T-helper 1 cell treated with Interleukin-12 subunit alpha and Interleukin-12 subunit beta and Interleukin-4 antibody, amounts not matched to agents 30 ng/mL and 1 ng/mL, for 36 hours (primary cell): Measurements from ENCODE around the gene ARSK. TPM values are rescaled to one million over a fixed set of nuclear protein-coding genes. Genes with fewer than 3 reads are reported as not detected.

ENCODE experiments used
- intact Hi-C: fragments of 100-400 bp; cut with micrococcal nuclease; formaldehyde crosslinking; loops from one replicate; pipeline ENCODE4 v1.15.1; 2024
- total RNA-seq: library from RNA; stranded (reverse); gene quantifications from 2 replicates; pipeline ENCODE4 v1.2.3, GENCODE V29; 2022

ARSK gene
- total RNA-seq, 1 donor from 2014 or later, result 4.4 TPM

- intact Hi-C loops, result loop anchor here (1.0 to 10.0 kb wide), 10 partner anchors 23 to 1290 kb away; partner anchors contain the start of genes CAST, ERAP2 and LNPEP
These were observed 89.6 kb downstream of the ARSK start for GRCh38 chr5:95644351-95645042.

- intact Hi-C loops, result loop anchor here (1.0 to 10.0 kb wide), 12 partner anchors 14 to 1537 kb away; partner anchors contain the start of genes ERAP2, LNPEP, RIOK2 and SKIC3
These were observed 91.3 kb downstream of the ARSK start for GRCh38 chr5:95646226-95646568.

DNA sequence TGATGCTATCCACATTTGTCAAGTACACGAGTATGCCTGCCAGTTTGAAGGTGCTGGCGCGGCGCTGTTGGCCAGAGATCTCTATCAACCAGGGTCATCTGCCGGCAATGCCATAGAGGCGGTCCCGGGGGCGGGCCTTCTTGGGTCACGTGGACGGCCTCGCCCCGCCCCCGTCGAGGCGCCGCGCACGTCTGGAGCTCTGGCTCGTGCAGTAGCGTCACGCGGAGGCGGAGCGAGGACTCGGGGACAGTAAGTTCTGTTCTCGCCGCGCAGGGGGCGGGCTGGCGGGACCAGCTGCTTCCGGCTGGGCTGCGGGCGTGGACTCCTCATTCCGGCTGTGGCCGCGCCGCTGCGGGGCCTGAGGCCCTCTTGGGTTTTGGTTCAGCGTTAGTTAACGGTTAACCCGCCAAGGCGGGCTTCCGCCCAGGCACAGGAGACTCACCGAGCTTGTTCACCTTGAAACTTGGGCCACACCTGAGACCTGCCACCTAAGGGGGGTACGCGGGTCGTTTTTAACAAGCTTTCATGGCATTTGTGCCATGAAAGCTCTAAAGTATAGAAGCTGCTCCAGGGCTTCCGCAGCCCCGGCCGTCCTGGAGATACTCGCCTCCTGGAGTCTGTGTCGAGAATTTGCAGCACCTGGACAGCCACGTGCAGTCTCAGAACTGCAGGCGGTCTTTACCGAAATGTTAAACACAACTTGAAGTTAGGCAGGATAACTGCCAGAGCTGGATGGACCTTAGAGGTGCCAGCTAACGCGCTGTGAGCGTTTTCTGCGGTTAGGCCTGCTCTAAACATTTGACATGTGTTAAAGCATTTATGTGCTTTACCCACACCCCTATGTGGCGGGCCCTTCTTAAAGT is 91.9 kb downstream of the ARSK start, which contains the start of gene RFESD:
RFESD (plus strand) TSS at position 209 of the 863 bp plus-strand sequence. CDS start 5,495 bp downstream, outside the sequence.
- intact Hi-C loops, result loop anchor here (1.0 to 10.0 kb wide), 13 partner anchors 14 to 1536 kb away; partner anchors contain the start of genes ERAP2, LNPEP, RIOK2 and SKIC3

DNA sequence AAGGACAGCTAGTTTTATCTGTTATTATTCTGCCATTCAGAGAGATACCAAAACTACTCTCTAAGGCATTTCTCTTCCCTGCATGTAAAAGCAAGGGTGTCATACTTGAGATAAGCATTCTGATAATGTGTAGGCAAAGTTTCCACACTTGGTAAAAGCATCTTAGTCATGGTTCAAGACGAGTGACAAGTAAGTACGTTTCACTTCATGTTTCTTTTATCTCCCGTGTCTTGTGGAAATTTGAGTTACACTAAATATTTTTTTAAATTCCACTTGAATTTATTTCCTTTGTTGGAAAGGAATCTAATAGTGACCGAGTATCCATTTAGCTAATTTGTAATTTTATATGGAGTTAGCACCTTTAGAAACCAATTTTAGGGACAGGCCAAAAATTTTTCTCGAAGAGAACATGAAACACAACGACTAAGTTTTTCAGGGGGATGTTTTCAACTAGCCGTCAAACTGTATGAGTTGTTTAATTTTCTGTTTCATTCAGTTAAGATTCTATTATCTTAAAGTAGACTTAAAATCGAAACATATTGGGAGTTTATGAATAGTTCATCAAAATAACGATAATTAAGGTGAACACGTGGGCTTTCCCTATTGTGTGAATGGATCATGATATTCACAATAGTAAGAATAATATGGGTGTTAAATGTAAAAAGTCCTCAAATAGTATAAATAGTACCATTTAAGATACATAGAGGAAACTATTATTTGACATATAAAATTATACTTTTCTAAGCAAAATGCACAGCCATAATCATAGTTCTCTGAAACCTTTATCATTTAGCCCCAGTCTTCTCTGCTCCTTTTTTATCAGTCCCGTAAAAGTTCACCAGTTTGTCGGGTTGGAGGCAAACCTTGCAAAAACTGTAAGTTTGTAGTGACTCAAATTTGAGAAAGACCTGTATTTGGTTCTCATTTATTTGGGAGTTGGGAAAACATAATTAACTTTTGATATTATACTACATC is 93.3 kb downstream of the ARSK start:
- intact Hi-C loops, result loop anchor here (1.0 to 10.0 kb wide), 8 partner anchors 16 to 1535 kb away; partner anchors contain the start of genes ERAP2, LNPEP and RIOK2

GRCh38 chr5:95649274-95649673 is 94.4 kb downstream of the ARSK start:
- intact Hi-C loops, result loop anchor here (10.0 kb wide), 4 partner anchors 686 to 1286 kb away; partner anchors contain the start of genes ERAP2 and LNPEP

DNA sequence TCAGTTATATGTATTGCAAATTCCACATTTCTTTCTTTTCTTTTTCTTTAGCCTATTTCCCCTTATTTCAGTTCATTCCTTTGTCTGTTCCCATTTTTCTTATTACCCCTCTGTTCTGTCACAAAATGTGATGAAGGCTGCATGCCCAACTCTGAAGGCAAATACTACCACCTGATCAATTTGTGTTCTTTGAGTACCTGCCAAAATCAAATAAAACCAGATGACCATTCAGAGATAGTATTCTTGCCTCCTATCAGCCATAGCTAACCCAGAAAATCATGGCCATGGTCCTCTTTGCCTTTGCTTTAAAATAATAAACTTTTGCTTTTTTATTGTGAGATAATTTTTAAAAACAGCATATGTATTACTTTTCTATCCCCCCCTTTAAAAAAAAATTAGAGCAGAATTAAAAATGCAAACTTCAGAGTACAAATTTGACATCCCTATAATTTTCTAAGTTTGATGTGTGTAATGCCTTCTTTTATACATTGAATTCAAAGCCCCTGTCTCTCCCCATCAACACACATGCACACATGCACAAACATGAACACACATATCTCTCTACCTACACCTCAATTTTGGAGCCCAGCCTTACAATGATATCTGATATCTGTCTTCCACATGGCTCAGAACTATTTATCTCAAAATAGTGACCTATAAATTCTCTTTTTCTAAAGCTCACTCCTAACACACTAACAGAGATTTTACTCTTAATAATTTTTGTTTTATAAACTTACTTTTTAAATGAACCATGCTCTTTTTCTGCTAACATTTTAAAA is 95.1 kb downstream of the ARSK start:
- intact Hi-C loops, result loop anchor here (10.0 kb wide), 4 partner anchors 685 to 1285 kb away; partner anchors contain the start of genes ERAP2 and LNPEP

DNA sequence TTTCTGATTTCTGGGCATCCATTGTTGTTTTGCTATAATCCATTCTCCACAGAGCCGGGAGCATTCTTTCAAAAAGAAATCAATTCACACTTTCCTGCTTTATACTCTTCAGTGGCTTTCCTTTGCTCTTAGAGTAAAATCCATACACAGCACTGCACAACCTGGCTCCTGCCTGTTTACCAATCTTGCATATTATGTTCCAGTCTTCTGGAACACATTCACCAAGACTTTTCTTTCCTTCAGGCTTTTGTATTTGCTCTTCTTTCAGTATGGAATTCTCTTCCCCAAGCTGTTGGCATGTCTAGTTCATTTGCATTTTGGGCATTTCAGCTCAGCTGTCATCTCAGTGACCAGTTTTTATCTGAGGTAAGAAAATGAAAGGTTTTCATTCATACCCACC is 97.9 kb downstream of the ARSK start:
- intact Hi-C loops, result no loop called here

- intact Hi-C loops, result no loop called here
These were observed 99.3 kb downstream of the ARSK start for GRCh38 chr5:95654196-95654595.

Other genes with a start within 250 kb of the ARSK start
- not detected in 2 replicates for gene FAM81B, start 163.7 kb upstream of the ARSK start, total RNA-seq
- 69.7 and 72.6 TPM in 2 replicates for gene SKIC3, start 124 bp upstream of the ARSK start, total RNA-seq
- gene GPR150, start 65.0 kb downstream of the ARSK start, total RNA-seq, result 0.22 and 0.54 TPM in 2 replicates
- 2.6 and 3.0 TPM in 2 replicates for gene RFESD, start 91.7 kb downstream of the ARSK start, total RNA-seq
- not detected in 2 replicates for gene SPATA9, start 127.9 kb downstream of the ARSK start, total RNA-seq
- 0.37 and 0.54 TPM in 2 replicates for gene RHOBTB3, start 176.2 kb downstream of the ARSK start, total RNA-seq